ENCODE data around the gene EFNA5.
A peak's percentile ranks its signal among the peaks of the same experiment; 100 is the strongest.

Gene EFNA5

GRCh38 chr5:107672211-107673038 lies 1.7 kb upstream of the EFNA5 start:
- peak; percentile 100 for DNase-seq
- Histone ChIP-seq H3K4ac (ENCODE audit: low read depth, low read length) (peak overlapping the region; percentile 58), H3K27ac (ENCODE audit: low read depth, low read length) (peak overlapping the region; percentile 97)

GRCh38 chr5:107671742-107672210 lies 1.0 kb upstream of the EFNA5 start:
- H3K18ac ChIP-seq (ENCODE audit: low read length), result peak overlapping the region; percentile 46
- H4K5ac ChIP-seq (ENCODE audit: low read length), result no peak overlapping the region
- peak overlapping the region; percentile 58 for H3K4ac ChIP-seq (ENCODE audit: low read depth, low read length)
- no peaks in the 10 kb centered on the region for H3K79me1 ChIP-seq (ENCODE audit: low read length)
- H3K4me2 ChIP-seq (ENCODE audit: low read length), result peak overlapping the region; percentile 57
- no peak overlapping the region for H4K8ac ChIP-seq (ENCODE audit: low read depth, low read length)
- H3K4me3 ChIP-seq (ENCODE audit: low read length), result peak overlapping the region; percentile 63
- peaks cover 28% of the 10 kb centered on the region for H3K79me2 ChIP-seq (ENCODE audit: control insufficient read depth, insufficient read depth, low read length)
- WGBS (ENCODE audit: extremely low coverage, insufficient coverage, low lambda C conversion rate), result no CpG with 5 or more reads among the region's 20 CpGs
- no peaks in the 10 kb centered on the region for H3K4me1 ChIP-seq (ENCODE audit: control insufficient read depth, low read depth, low read length)
- peak overlapping the region; percentile 79 for H3K9ac ChIP-seq (ENCODE audit: low read length)
- no peak overlapping the region for H2AK5ac ChIP-seq (ENCODE audit: low read length)
- no peak overlapping the region for H2BK15ac ChIP-seq (replicated peaks; ENCODE audit: low read depth)
- peak overlapping the region; percentile 44 for H2BK5ac ChIP-seq (ENCODE audit: low read length)
- DNase-seq, result peak; percentile 93
- peak overlapping the region; percentile 94 for H3K27ac ChIP-seq (ENCODE audit: low read depth, low read length)
- peak overlapping the region; percentile 85 for H3K56ac ChIP-seq (ENCODE audit: low read length)
- no peaks in the 10 kb centered on the region for H3K36me3 ChIP-seq (ENCODE audit: control insufficient read depth, insufficient read depth, low read length)
- peak overlapping the region; percentile 65 for H2BK120ac ChIP-seq (ENCODE audit: low read depth, low read length)
- no peaks in the 10 kb centered on the region for H3K27me3 ChIP-seq (ENCODE audit: insufficient read depth, low read length, poor library complexity)
- no peak overlapping the region for H3K23ac ChIP-seq (ENCODE audit: low read length)

More at GRCh38 chr5:107672211-107673038, 1.7 kb upstream of the EFNA5 start:
- peak overlapping the region; percentile 94 for H3K4me2 ChIP-seq (ENCODE audit: low read length)
- no peak overlapping the region for H4K8ac ChIP-seq (ENCODE audit: low read depth, low read length)
- H2BK15ac ChIP-seq (replicated peaks; ENCODE audit: low read depth), result no peak overlapping the region
- H3K79me1 ChIP-seq (ENCODE audit: low read length), result no peaks in the 10 kb centered on the region
- peaks cover 28% of the 10 kb centered on the region for H3K79me2 ChIP-seq (ENCODE audit: control insufficient read depth, insufficient read depth, low read length)
- H4K5ac ChIP-seq (ENCODE audit: low read length), result no peak overlapping the region
- peak overlapping the region; percentile 86 for H2BK5ac ChIP-seq (ENCODE audit: low read length)
- peak overlapping the region; percentile 99 for H2BK120ac ChIP-seq (ENCODE audit: low read depth, low read length)
- peak overlapping the region; percentile 80 for H3K9ac ChIP-seq (ENCODE audit: low read length)
- no peak overlapping the region for H2AK5ac ChIP-seq (ENCODE audit: low read length)
- no peaks in the 10 kb centered on the region for H3K27me3 ChIP-seq (ENCODE audit: insufficient read depth, low read length, poor library complexity)
- no peak overlapping the region for H3K23ac ChIP-seq (ENCODE audit: low read length)
- no CpG with 5 or more reads among the region's 66 CpGs for WGBS (ENCODE audit: extremely low coverage, insufficient coverage, low lambda C conversion rate)
- peak overlapping the region; percentile 100 for H3K18ac ChIP-seq (ENCODE audit: low read length)
- H3K56ac ChIP-seq (ENCODE audit: low read length), result peak overlapping the region; percentile 88
- no peaks in the 10 kb centered on the region for H3K36me3 ChIP-seq (ENCODE audit: control insufficient read depth, insufficient read depth, low read length)
- no peaks in the 10 kb centered on the region for H3K4me1 ChIP-seq (ENCODE audit: control insufficient read depth, low read depth, low read length)
- peak overlapping the region; percentile 63 for H3K4me3 ChIP-seq (ENCODE audit: low read length)

- Histone ChIP-seq H4K8ac (ENCODE audit: low read depth, low read length) (no peak overlapping the region), H3K27me3 (ENCODE audit: insufficient read depth, low read length, poor library complexity) (no peaks in the 10 kb centered on the region), H3K4me1 (ENCODE audit: control insufficient read depth, low read depth, low read length) (no peaks in the 10 kb centered on the region), H3K79me1 (ENCODE audit: low read length) (no peaks in the 10 kb centered on the region), H3K79me2 (ENCODE audit: control insufficient read depth, insufficient read depth, low read length) (peaks cover 28% of the 10 kb centered on the region), H3K9ac (ENCODE audit: low read length) (peak overlapping the region; percentile 79), H3K56ac (ENCODE audit: low read length) (peak overlapping the region; percentile 85), H3K4ac (ENCODE audit: low read depth, low read length) (peak overlapping the region; percentile 92), H3K36me3 (ENCODE audit: control insufficient read depth, insufficient read depth, low read length) (no peaks in the 10 kb centered on the region), H3K23ac (ENCODE audit: low read length) (peak overlapping the region; percentile 51), H2AK5ac (ENCODE audit: low read length) (no peak overlapping the region), H3K4me2 (ENCODE audit: low read length) (peak overlapping the region; percentile 57), H3K18ac (ENCODE audit: low read length) (peak overlapping the region; percentile 46), H2BK5ac (ENCODE audit: low read length) (peak overlapping the region; percentile 59), H2BK120ac (ENCODE audit: low read depth, low read length) (peak overlapping the region; percentile 2), H2BK15ac (replicated peaks; ENCODE audit: low read depth) (no peak overlapping the region), H3K4me3 (ENCODE audit: low read length) (peak overlapping the region; percentile 63), H4K5ac (ENCODE audit: low read length) (no peak overlapping the region), H3K27ac (ENCODE audit: low read depth, low read length) (peak overlapping the region; percentile 94)
- WGBS (ENCODE audit: extremely low coverage, insufficient coverage, low lambda C conversion rate), result no CpG with 5 or more reads among the region's 77 CpGs
- peak; percentile 71 for DNase-seq
Measured at GRCh38 chr5:107670087-107670931, 428 bp downstream of the EFNA5 start.

- Histone ChIP-seq H2AK5ac (ENCODE audit: low read length) (no peak overlapping the region), H3K79me2 (ENCODE audit: control insufficient read depth, insufficient read depth, low read length) (peaks cover 30% of the 10 kb centered on the region), H3K36me3 (ENCODE audit: control insufficient read depth, insufficient read depth, low read length) (no peaks in the 10 kb centered on the region), H3K23ac (ENCODE audit: low read length) (no peak overlapping the region), H3K4me2 (ENCODE audit: low read length) (peak overlapping the region; percentile 69), H3K4me1 (ENCODE audit: control insufficient read depth, low read depth, low read length) (no peaks in the 10 kb centered on the region), H3K4ac (ENCODE audit: low read depth, low read length) (peak overlapping the region; percentile 92), H2BK5ac (ENCODE audit: low read length) (peak overlapping the region; percentile 53), H3K27me3 (ENCODE audit: insufficient read depth, low read length, poor library complexity) (no peaks in the 10 kb centered on the region), H4K8ac (ENCODE audit: low read depth, low read length) (no peak overlapping the region), H3K56ac (ENCODE audit: low read length) (peak overlapping the region; percentile 91), H4K5ac (ENCODE audit: low read length) (no peak overlapping the region), H2BK15ac (replicated peaks; ENCODE audit: low read depth) (no peak overlapping the region), H3K18ac (ENCODE audit: low read length) (peak overlapping the region; percentile 46), H3K4me3 (ENCODE audit: low read length) (peak overlapping the region; percentile 63), H3K27ac (ENCODE audit: low read depth, low read length) (peak overlapping the region; percentile 39), H3K9ac (ENCODE audit: low read length) (peak overlapping the region; percentile 87), H3K79me1 (ENCODE audit: low read length) (no peaks in the 10 kb centered on the region), H2BK120ac (ENCODE audit: low read depth, low read length) (no peak overlapping the region)
- DNase-seq, result peak; percentile 73
- WGBS (ENCODE audit: extremely low coverage, insufficient coverage, low lambda C conversion rate), result no CpG with 5 or more reads among the region's 60 CpGs
Measured at GRCh38 chr5:107669096-107670031, 1.4 kb downstream of the EFNA5 start.

All from mesendoderm (in vitro differentiated cells).